Measurements from ENCODE around the gene PLAC8L1.

- TF ChIP-seq SUZ12 (IDR thresholded peaks at IDR 0.05; ENCODE audit: extremely low read depth, insufficient read depth, insufficient read length) = no peak
- TF ChIP-seq ZNF274 (IDR thresholded peaks at IDR 0.05; ENCODE audit: low read depth, low read length) = no peak
- no peak for TF ChIP-seq YY1 (IDR thresholded peaks at IDR 0.05; ENCODE audit: insufficient read depth, insufficient read length)
These were observed 37.2 kb downstream of the PLAC8L1 start for GRCh38 chr5:146068206-146068605.
